Medulla oblongata (tissue), 1 donor: ENCODE results near the gene PDXK.
"Not testable (repeated sequence)": the region's sequence is repeated elsewhere in the genome, so short reads cannot be mapped to it uniquely, and the experiment has no call there.

ENCODE experiments used
- DNase-seq: peaks from one replicate; pipeline ENCODE4 v3.0.0-alpha.2; 2015; ENCODE audit errors: extremely low spot score

The PDXK gene

GRCh38 chr21:43718872-43719747 is at the start of gene PDXK:
Gene PDXK, plus strand, starts transcription at chr21:43719129. Its CDS starts 166 bp downstream, at chr21:43719295.
- DNase-seq, result peak; percentile 87

GRCh38 chr21:43669828-43670605 is 48.9 kb upstream of the PDXK start:
- no peak for DNase-seq

GRCh38 chr21:43675871-43676270 is 43.1 kb upstream of the PDXK start:
- DNase-seq, result no peak

GRCh38 chr21:43676391-43676790 is 42.5 kb upstream of the PDXK start:
- no peak for DNase-seq

- DNase-seq, result no peak
Measured at GRCh38 chr21:43679951-43680350, 39.0 kb upstream of the PDXK start.

- not testable (repeated sequence) for DNase-seq
Measured at GRCh38 chr21:43680421-43680820, 38.5 kb upstream of the PDXK start.

- DNase-seq, result no peak
Measured at GRCh38 chr21:43681650-43682049, 37.3 kb upstream of the PDXK start.

- DNase-seq, result no peak
Measured at GRCh38 chr21:43684424-43684823, 34.5 kb upstream of the PDXK start.

- DNase-seq, result peak; percentile 45
Measured at GRCh38 chr21:43686811-43687565, 31.9 kb upstream of the PDXK start.

- no peak for DNase-seq
Measured at GRCh38 chr21:43687566-43688399, 31.1 kb upstream of the PDXK start.

GRCh38 chr21:43688906-43689305 is 30.0 kb upstream of the PDXK start:
- no peak for DNase-seq

GRCh38 chr21:43689556-43690337 is 29.2 kb upstream of the PDXK start:
- no peak for DNase-seq

- DNase-seq, result no peak
Measured at GRCh38 chr21:43690346-43690745, 28.6 kb upstream of the PDXK start.

GRCh38 chr21:43691086-43691795 is 27.7 kb upstream of the PDXK start:
- DNase-seq, result no peak

GRCh38 chr21:43691801-43692200 is 27.1 kb upstream of the PDXK start:
- no peak for DNase-seq

GRCh38 chr21:43692949-43693348 is 26.0 kb upstream of the PDXK start:
- no peak for DNase-seq

- DNase-seq, result no peak
Measured at GRCh38 chr21:43693981-43694380, 24.9 kb upstream of the PDXK start.

GRCh38 chr21:43694437-43695079 is 24.4 kb upstream of the PDXK start:
- DNase-seq, result no peak

GRCh38 chr21:43696214-43696613 is 22.7 kb upstream of the PDXK start:
- no peak for DNase-seq
